Thyroid gland (tissue), 4 donors: Measurements from ENCODE around the gene GIGYF2.

Experiments
- POLR2A ChIP-seq, 2 donors: fragments of 450-650 bp; IDR thresholded peaks; one replicate each; pipeline ENCODE4 v1.6.1; 2017; ENCODE audit warnings: antibody characterized with exemption in 2 of 2, mild to moderate bottlenecking in 2 of 2, moderate library complexity in 1 of 2
- TF ChIP-seq, protein P1 (sequence below), 6 experiments: fragments of 200-600 bp in 3 of 6; fragments of 450-650 bp in 3 of 6; sonication (generic) in 3 of 6; IDR thresholded peaks; one replicate each; pipeline ENCODE4 v1.5.1; 2016 to 2019; ENCODE audit warnings: antibody characterized with exemption in 6 of 6, mild to moderate bottlenecking in 2 of 6, inconsistent platforms in 1 of 6, moderate library complexity in 1 of 6

DNA sequence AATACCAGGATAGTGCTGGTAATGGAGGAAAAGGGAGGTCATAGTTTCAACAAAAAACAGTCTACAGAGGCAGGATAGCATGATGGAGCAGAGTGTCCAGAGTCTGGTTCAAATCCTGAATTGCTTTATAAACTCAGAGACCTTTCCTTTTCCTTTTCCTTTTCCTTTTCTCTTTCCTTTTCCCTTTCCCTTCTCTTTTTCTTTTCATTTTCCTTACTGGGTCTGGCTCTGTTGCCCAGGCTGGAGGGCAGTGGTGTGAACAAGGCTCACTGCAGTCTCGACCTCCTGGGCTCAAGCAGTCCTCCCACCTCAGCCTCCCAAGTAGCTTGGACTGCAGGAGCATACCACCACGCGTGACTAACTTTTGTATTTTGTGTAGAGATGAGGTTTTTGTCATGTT lies 31.7 kb downstream of the GIGYF2 start:
- TF ChIP-seq, protein P1, sequence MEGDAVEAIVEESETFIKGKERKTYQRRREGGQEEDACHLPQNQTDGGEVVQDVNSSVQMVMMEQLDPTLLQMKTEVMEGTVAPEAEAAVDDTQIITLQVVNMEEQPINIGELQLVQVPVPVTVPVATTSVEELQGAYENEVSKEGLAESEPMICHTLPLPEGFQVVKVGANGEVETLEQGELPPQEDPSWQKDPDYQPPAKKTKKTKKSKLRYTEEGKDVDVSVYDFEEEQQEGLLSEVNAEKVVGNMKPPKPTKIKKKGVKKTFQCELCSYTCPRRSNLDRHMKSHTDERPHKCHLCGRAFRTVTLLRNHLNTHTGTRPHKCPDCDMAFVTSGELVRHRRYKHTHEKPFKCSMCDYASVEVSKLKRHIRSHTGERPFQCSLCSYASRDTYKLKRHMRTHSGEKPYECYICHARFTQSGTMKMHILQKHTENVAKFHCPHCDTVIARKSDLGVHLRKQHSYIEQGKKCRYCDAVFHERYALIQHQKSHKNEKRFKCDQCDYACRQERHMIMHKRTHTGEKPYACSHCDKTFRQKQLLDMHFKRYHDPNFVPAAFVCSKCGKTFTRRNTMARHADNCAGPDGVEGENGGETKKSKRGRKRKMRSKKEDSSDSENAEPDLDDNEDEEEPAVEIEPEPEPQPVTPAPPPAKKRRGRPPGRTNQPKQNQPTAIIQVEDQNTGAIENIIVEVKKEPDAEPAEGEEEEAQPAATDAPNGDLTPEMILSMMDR (IDR thresholded peaks at IDR 0.05) = no peak
- no peak for TF ChIP-seq POLR2A (IDR thresholded peaks at IDR 0.05)
